Stimulated activated CD4-positive, alpha-beta T cell treated with anti-CD3 and anti-CD28 coated beads, TNF-alpha, amount 100 ng/mL, for 24 hours (primary cell): ENCODE data around the gene MGRN1.
A peak's percentile ranks its signal among the peaks of the same experiment; 100 is the strongest.

Experiments
- DNase-seq, 3 experiments: peaks; one replicate each; pipeline ENCODE4 v3.0.0-alpha.2; 2020; ENCODE audit warnings: low read depth in 3 of 3

MGRN1 gene

DNA sequence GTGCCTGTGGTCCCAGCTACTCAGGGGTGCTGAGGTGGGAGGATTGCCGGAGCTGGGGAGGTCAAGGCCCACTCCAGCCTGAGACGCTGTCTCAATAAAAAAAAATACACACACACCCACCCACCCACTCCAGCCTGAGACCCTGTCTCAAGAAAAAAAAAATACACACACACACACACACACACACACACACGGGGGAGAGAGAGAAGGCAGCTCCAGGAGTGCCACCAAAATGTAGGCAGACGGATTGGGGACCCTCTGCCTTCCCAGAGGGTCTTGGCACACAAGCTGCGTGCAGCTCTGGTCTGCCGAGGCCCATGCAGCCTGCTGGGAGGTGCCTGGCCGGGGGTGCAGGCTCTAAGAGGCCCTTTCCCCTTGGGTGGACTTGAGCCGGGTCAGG is 62.8 kb downstream of the MGRN1 start:
- DNase-seq: no peak

DNA sequence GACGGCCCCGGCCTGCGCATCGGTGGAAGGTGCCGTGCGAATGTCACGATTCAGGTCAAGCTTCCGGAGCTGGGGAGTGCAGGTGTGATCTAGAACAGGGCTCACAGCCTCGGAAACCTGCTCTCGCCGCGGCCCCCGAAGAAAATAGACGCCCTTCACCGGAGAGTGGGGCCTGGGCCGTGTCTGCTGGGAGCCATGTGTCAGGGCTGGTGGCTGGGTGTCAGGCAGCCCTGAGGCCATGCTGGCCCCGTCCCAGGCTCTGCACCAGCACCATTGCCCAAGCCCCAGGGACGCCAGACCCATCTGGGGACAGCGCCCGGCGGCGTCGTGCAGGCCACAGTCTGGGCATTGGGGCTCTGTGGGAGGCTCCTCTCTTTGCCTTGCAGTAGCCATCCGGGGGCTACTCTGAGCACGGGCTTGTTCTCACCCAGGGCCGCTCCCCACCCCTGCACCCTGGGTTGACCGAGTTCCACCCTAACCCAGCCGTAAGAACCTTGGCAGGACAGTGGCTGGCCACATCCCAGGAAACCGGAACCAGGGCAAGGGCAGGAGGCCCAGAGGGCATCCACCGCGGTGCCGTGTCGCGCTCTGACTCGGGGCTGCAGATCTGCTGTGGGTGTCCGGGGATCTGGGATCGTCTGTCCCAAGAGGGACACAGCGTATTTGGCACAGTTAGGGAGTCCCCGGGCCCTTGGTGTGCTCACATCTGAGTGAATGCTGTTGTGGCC is 63.5 kb downstream of the MGRN1 start:
- no peak for DNase-seq

DNA sequence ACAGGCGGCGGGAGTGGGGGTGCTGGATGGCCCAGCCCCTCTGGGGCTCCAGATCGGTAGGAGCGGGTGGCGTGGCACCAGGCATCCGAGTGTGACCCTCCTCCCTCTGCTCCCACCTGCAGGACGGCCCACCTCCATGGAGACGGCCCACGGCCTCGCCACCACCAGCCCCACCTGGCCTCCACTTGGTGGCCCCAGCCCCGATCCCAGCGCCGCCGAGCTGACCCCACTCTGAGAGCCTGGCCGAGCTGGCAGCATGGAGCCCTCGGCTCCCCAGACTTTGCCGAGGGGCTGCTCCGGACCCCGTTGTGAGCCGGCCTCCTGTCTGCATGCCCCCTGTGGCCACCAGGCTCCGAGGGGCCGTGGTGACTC is 64.0 kb downstream of the MGRN1 start:
- DNase-seq: no peak

DNA sequence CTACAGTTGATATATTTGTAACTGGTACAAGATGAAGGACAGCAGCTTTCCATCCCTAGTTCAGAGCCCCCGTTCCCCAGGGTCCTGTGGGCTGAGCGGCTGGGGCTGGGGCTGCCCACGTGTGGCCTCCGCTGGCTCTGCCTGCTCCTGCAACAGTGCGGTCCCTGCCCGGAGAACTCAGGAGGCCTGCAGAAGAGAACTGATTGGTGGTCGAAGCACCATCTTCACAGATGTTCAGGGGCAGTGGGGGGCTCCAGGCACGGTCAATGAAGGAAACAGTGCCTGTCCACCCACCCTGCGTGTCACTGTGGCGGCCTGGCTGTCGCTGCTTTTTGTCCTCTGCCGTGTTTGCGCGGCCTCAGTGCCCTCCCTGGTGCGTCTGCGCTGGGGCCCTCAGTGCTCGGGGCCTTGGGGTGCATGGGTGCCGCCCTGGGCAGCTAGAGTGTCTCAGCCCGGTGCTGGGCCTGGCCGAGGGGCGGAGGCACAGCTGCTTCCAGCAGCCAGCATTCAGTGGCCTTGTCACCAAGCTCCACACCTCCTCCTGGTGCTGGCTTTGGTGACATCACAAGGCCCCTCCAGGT is 64.6 kb downstream of the MGRN1 start:
- no peak for DNase-seq

DNA sequence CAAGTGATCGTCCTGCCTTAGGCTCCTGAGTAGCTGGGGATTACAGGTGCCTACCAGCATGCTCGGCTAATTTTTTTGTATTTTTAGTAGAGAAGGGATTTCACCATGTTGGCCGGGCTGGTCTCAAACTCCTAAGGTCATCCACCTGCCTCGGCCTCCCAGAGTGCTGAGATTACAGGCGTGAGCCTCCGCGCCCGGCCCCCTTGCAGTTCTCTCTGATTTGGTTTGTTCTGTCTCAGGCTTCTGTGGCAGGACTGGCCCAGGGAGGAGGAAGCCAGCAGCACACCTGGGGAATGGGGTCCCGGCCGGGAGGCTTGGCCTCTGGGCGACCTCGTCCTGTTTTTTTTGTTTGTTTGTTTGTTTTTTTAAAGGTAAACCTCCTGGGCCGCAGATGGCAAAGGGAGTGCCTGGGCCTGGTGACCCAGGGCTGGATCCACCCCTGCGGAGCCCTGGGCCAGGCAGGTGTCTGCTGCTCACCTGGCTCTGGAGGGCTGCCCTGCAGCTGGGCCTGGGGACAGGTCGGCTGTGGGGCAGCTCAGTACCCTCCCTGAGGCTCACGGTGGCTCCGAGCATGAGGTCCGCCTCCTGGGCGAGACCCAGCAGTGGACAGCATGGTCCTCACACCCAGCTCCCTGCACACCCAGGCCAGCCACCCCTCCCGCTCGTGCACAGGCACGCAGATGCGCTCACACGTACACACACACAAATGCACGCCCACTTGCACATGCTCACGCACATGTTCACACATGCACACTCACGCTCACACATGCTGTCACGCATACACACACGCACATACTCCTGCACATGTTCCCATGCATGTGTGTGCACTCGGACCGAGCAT is 65.5 kb downstream of the MGRN1 start:
- DNase-seq: no peak

DNA sequence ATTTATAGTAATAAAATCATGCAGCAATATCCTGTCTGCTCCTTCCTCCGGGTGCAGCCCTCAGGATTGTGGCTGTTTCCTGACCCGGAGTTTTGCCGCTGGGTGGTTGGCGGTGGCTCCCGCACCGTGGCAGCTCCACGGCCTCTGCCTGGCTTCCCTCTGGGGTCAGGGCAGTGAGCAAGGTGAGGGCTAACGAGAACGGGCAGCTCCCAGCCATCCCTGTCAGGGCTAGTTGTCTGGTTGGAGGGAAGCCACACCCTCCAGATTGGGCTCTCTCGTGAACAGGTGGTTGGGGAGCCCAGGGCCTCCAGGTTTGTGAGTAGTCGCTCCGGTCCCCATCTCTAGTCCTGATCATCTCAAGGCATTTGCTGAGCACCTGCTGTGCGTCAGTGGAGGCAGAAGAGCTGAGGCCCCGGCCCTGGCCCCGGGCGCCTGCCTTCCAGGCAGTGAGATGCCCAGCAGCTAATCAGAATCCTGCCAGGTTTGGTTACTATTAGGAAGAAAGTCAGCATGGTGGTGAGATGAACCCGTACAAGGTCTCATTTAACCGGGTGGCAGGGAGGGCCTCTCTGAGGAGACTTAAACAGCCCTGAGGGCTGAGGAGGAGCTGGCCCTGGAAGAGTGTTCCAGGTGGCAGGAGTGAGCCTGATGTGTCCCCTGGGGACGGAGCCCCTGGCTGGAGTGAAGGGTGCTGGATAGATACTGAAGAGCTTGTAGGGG is 66.5 kb downstream of the MGRN1 start:
- DNase-seq: no peak

DNA sequence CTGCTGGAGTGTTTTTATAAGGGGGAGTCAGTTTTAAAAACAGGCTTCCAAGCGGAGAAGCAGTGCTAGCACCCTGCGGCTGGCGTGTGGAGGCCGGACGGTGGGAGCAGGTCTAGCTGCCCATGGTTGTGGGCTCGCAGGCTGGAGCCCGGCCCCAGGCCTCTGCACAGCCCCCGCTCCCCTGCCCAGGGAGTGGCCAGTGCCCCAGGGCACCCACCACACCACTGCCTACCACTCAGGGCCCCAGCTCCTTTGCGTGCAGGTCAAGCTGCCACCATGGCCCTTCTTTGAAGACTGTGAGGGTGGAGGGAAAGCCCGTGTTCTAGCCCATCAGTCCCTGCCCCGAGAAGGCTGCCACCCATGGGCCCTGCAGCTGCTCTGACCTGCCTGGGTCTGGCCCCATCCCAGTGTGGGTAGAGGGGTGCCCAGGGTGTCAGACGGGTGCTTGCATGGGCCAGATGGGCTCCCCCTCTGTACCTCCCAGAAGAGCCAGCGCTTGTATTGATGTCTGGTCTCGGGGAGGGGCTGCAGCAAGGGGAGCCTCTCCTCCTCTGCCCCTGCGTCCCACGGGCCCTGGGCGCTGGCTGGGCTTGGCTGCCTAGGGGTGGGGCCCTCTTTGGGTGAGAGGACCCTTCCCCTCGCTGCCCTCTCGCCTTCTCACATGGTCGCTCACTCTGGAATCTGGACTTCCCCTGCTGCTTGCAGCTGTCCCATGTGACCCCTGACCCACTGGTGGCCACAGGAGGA is 67.2 kb downstream of the MGRN1 start:
- no peak for DNase-seq

DNA sequence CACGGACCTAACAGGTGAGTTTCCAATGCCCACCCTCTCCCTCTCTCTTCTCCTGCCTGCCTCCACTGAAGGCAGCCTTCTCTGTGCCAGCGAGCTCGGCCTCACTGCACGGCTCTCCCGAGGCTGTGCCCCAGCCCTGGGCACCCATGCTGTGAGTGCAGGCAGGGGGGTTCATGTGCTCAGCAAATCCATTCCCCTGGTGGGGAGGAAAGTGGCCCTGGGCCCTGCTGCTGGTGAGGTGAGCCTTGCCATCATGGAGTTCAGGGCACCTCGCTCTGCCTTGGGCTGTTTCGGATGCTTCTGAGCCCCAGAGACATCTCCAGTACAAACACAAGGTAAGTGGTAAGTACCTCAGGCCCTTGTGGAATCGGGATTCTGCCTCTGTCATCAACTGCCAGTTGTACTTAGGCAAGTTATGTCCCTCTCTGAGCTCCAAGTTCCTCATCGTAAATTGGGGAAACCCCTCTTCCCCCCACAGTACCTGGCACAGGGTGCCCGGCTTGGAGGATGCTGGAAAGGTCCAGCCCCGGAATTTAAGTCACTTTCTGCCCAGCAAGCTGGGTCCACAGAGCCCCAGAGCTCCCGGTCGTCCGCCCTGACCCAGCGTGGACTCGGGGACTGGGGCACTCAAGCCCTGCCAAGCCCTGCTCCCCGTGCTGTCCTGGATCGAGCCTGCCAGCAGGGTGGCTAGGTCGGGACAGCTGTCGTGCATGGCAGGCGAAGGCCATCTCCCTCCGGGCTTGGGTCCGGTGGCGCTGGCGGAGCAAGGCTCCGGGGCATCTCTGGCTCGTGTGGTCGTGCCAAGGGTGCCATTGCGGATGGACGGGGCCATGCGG is 68.1 kb downstream of the MGRN1 start:
- DNase-seq: no peak

DNA sequence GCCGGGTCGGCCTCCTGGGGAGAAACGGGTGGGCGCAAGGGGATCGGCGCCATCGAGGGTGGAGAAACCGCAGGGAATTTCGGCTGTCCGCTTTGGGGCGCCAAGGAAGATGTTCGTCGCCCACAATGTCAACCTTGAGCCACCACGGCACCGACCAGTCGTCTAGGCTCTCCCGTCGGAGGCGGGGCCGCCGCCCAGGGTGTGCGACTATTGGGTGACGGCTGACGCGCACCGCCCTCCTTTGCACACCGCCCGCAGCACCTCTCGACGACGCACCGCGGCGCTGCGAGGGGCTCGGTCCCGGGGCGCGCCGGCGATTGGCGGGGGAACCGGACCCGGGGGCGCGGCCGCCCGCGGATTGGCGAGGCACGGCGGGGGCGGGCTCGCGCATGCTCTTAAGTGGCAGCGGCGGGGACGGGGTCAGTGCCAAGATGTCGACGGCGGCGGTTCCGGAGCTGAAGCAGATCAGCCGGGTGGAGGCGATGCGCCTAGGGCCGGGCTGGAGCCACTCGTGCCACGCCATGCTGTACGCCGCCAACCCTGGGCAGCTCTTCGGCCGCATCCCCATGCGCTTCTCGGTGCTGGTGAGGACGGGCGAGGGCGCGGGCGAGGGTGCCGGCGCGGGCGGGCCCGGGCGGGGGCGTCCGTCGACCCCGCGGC is 68.8 kb downstream of the MGRN1 start, which contains the start of gene NUDT16L1:
Gene NUDT16L1, plus strand, starts transcription at position 267 of the 660 bp plus-strand sequence. Its CDS starts 165 bp downstream, at position 432.
- DNase-seq: peak; percentile 92 to 96 (median 96)

DNA sequence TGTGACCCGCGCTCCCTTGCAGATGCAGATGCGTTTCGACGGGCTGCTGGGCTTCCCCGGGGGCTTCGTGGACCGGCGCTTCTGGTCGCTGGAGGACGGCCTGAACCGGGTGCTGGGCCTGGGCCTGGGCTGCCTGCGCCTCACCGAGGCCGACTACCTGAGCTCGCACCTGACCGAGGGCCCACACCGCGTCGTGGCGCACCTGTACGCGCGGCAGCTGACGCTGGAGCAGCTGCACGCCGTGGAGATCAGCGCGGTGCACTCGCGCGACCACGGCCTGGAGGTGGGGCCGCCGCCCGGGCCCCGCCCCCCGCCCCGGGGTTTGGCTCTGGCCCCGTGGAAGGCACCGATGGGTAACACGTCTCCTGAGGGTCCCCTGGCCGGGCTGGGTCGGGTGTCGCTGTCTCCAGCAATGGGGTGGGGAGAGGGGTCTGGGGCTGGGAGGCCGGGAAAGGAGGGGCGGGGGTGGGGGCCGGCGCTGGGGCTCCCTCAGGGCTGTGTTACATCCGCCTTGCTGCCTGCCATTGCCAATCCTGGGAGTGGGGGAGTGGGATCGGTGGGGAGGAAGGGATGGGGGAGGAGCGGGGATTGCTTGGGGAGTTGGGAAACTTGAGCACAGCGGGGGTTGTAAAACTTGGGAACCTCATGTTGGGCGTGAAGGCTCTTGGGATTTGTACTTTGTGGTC is 69.5 kb downstream of the MGRN1 start:
- peak in 1 of 3 experiments; percentile 40 for DNase-seq

DNA sequence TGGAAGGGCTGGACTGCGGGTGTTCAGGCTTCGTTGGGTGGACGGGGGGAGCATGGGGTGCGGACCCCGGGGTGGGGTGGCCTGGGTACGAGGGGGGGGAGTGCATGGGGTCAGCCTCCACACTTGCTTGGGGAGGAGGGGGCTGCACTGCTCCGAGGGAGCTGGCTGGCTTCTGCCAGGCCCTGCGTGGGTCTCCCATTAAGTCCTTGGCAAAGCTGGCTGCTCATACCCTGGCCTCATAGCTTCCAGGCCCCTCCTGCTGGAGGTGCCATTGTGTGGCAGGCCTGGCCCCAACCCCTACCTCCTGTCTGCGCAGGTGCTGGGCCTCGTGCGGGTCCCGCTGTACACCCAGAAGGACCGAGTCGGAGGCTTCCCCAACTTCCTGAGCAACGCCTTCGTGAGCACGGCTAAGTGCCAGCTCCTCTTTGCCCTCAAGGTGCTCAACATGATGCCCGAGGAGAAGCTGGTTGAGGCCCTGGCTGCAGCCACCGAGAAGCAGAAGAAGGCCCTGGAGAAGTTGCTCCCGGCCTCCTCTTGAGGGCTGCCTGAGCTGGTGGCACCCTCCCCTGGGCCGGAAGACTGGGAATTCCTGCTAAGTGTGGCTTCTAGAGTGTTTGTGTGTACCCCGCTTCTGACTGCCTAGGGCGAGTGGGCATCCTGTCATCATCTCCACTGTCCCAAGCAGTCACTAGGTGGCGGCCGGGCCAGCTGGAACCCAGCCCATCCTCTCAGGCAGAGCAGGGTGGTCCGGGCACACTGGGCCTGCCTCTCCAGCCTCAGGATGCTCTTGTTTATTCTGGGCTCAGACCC is 70.2 kb downstream of the MGRN1 start:
- no peak for DNase-seq

DNA sequence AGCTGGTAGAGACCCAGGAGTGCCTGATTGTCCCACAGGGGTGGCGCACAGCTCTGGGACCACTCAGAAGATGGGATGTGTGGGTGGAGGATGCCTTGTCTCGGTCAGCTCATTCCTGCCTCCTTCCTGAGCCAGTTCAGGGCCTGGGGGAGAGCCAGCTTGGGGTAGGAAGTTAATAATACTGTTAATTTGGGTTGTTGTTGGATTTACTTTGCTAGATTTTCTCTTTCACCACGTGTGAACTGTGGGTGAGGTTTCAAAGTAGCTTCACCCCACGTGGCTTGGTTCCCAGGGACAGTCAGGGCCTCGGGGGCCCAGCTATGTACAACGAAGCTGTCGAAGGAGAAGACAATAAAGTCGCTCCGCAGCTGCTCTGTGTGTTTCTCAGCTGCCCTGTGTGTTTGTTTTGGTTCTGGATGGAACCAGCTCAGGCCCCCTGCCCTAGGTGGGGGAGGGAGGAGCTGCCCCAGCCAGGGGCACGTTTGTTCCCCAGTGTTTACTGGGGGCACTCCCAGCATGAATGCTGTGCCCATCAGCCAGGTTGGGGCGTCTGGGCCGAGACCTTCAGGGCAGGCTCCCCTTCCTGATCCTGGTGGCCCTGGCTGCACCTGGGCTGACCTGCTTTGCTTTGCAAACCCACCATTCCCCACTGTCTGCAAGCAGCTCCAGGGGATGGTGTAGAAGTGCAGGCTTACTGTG is 71.0 kb downstream of the MGRN1 start:
- DNase-seq: no peak

DNA sequence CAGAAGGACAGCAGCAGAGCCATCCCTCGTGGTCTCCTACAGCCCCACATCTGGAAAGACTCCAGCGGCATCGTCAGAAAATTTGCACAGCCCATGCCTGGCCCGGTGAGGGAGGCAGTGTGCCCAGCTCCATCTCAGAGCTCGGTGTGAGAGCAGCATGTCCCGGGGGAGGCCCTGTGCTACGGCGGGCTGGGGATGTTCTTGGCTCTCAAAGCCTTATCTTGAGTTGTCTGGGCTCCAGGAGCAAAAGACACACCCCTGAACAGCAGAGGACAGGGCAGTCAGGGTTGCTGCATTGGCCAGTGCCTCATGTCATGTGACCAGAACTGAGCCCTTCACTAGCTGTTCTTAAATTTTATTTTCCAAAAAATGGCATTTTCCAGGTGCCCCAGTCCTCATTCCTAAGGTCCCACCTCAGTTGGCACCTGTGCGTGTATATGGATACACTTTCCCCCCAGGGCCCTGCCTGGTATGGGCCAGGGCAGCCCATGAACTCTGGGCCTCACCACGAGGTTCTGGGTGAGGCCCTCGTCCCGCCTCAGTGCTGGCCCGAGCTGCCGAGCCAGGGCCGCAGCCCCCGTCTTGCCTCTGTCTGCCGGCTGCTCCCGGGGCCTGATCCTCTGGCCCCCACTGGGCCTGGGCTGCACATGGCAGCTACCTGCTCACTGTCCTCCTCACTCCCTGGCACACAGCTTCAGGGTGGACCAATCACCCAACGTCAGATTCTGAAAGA is 71.7 kb downstream of the MGRN1 start:
- DNase-seq: no peak

DNA sequence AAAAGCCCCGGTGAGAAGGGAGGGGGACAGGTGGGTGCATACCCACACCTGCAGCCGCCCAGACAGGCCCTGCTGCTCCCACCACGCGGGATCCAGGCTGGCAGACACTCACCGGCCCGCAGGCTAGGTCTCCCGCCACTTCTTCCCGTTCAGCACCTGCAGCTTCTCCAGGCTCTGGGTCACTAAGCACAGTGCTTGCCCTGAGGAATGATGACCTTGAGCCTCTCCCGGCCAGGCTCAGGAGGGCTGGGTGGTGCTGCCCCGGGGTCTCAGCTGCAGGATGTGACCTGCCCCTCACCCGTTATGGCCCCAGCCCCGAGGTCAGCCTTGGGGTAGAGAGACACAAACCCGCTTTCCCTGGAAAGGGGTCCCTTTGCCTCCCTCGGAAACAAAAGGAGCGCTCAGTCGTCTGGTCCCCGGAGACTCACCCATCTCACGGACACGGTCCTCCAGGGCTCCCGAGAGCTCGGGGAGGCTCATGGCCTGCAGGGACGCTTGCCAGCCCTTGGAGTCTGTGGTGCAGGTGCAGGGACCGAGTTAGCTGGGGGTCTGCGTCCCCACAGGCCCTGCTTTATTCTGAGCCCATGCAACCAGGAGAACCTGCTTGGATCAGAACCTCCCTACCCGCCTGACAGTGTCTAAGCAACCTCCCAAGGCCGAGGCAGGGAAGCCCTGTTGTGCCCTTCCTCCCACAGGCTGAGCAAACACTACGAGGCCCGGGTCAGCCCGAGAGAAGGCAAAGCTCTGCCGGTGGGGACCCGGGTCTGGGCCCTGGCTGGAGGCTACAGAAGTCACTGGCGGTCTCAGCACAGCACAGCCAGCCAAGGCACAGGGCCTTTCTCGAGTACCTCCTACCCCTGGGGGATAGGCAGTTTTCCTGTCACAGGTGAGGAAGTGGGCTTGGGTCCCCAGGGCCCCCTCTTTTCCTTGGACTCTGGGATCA is 72.5 kb downstream of the MGRN1 start:
- no peak for DNase-seq

DNA sequence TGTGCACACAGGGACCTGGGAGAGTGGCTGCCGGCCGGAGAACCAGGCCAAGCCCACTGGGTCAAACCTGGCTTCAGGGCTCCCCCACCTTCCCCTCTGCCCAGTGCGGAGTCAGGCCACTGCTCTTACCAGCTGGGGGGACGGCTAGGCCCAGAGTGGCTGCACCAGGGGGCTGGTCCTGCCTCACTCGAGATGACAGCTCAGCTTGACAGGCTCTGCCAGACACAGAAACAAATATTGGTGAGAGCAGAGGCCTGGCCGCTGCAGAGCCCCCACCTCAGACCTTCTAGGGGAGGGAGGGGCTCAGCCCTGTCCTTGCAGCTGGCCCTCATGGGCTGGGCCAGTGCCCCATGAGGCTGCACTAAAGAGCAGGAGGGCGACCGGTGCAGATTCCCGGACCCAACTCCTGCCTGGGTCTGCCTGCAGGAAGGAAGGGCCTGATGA is 73.2 kb downstream of the MGRN1 start:
- DNase-seq: no peak
